Fibroblast of lung (primary cell): ENCODE data around the gene PUM2. TPM values are rescaled to one million over a fixed set of nuclear protein-coding genes. Genes with fewer than 3 reads are reported as not detected.

Source experiments
- DNase-seq, 2 donors: peaks; one replicate each; pipeline versions ENCODE4 v3.0.0 to v3.0.0-alpha.2; 2010; ENCODE audit warnings: low read depth in 2 of 2
- H2AFZ ChIP-seq: 2 replicates; pipeline ENCODE4 v1.5.1; 2012; ENCODE audit warnings: low read length, control low read depth, inconsistent platforms
- H3K27ac ChIP-seq: 2 replicates; pipeline ENCODE4 v1.5.1; 2011; ENCODE audit warnings: low read length, control low read depth; ENCODE audit not compliant: insufficient read depth
- H3K27me3 ChIP-seq: 2 replicates; pipeline ENCODE4 v1.5.1; 2011; ENCODE audit warnings: mild to moderate bottlenecking, low read length; ENCODE audit not compliant: control insufficient read depth, insufficient read depth
- H3K36me3 ChIP-seq: 2 replicates; pipeline ENCODE4 v1.5.1; 2011; ENCODE audit warnings: low read length; ENCODE audit not compliant: control insufficient read depth, insufficient read depth
- H3K4me1 ChIP-seq: 2 replicates; pipeline ENCODE4 v1.5.1; 2011; ENCODE audit warnings: low read length; ENCODE audit not compliant: control insufficient read depth, insufficient read depth; ENCODE audit errors: extremely low read depth
- H3K4me2 ChIP-seq: 2 replicates; pipeline ENCODE4 v1.5.1; 2011; ENCODE audit warnings: low read length, control low read depth; ENCODE audit not compliant: insufficient read depth; ENCODE audit errors: extremely low read depth
- H3K4me3 ChIP-seq, 4 experiments: fragments of 200-600 bp in 1 of 4; sonication (generic) in 1 of 4; replicated peaks in 1 of 4; 2 replicates each; pipeline ENCODE4 v1.5.1; 2011 to 2016; ENCODE audit warnings: low read length in 4 of 4, low read depth in 3 of 4, mild to moderate bottlenecking in 3 of 4, control low read depth in 2 of 4, inconsistent platforms in 1 of 4, mixed read lengths in 1 of 4; ENCODE audit not compliant: insufficient read depth in 1 of 4; ENCODE audit errors: control extremely low read depth in 1 of 4
- H3K79me2 ChIP-seq: 2 replicates; pipeline ENCODE4 v1.5.1; 2012; ENCODE audit warnings: mild to moderate bottlenecking, low read length, inconsistent platforms; ENCODE audit not compliant: control insufficient read depth, insufficient read depth
- H3K9ac ChIP-seq: 2 replicates; pipeline ENCODE4 v1.5.1; 2011; ENCODE audit warnings: mild to moderate bottlenecking, low read length, control low read depth; ENCODE audit not compliant: insufficient read depth
- H3K9me3 ChIP-seq: 2 replicates; pipeline ENCODE4 v1.5.1; 2012; ENCODE audit warnings: low read depth, low read length; ENCODE audit not compliant: control insufficient read depth, insufficient read depth
- H4K20me1 ChIP-seq: 2 replicates; pipeline ENCODE4 v1.5.1; 2011; ENCODE audit warnings: low read length; ENCODE audit not compliant: control insufficient read depth, insufficient read depth; ENCODE audit errors: extremely low read depth
- CTCF ChIP-seq, 2 donors: IDR thresholded peaks in 1 of 2; conservative IDR thresholded peaks in 1 of 2; 1 replicate in 1 of 2; 2 replicates in 1 of 2; pipeline ENCODE4 v1.5.1; 2011 to 2012; ENCODE audit warnings: low read length in 2 of 2, control low read depth in 1 of 2, inconsistent platforms in 1 of 2, low read depth in 1 of 2, mild to moderate bottlenecking in 1 of 2
- EZH2 ChIP-seq: IDR thresholded peaks from 2 replicates; pipeline ENCODE4 v1.5.1; 2012; ENCODE audit warnings: low read length, control low read depth, mild to moderate bottlenecking; ENCODE audit errors: missing control alignments
- polyA plus RNA-seq, 2 donors: library from polyadenylated mRNA; depleted of rRNA in 1 of 2; stranded (reverse) in 1 of 2; unstranded in 1 of 2; fragments of >200 nt; gene quantifications; 2 replicates each; pipeline ENCODE4 v1.2.1, GENCODE V29; 2011 to 2012; ENCODE audit warnings: missing spikeins in 1 of 2
- total RNA-seq: library from RNA; depleted of rRNA; stranded (reverse); fragments of >200 nt; gene quantifications from 2 replicates; pipeline ENCODE4 v1.2.1, GENCODE V29; 2014

PUM2 gene
- total and polyA plus RNA-seq, 2 donors (not counting 1 experiment from before 2014, with no cell fraction given) = 48.2 to 54.2 TPM

GRCh38 chr2:20302019-20302418 lies 48.6 kb downstream of the PUM2 start:
- no peak overlapping the region for H3K9ac ChIP-seq
- H3K4me2 ChIP-seq = no peak overlapping the region
- DNase-seq = peak in 1 of 2 donors; percentile 13
- no peaks in the 10 kb centered on the region for H4K20me1 ChIP-seq
- H3K27ac ChIP-seq = no peak overlapping the region
- peaks cover 1% of the 10 kb centered on the region for H3K36me3 ChIP-seq
- H3K79me2 ChIP-seq = peaks cover 33% of the 10 kb centered on the region
- H3K9me3 ChIP-seq = no peaks in the 10 kb centered on the region
- H2AFZ ChIP-seq = no peak overlapping the region
- no peaks in the 10 kb centered on the region for H3K27me3 ChIP-seq
- no peak overlapping the region for H3K4me3 ChIP-seq
- H3K4me1 ChIP-seq = peaks cover 23% of the 10 kb centered on the region
- TF ChIP-seq EZH2 (no peak), CTCF (conservative IDR thresholded peaks at IDR 0.05 in 1 of 2, IDR thresholded peaks at IDR 0.05 in 1 of 2; ENCODE audit: low read depth in 1 of 2, low read length in 2 of 2) (no peak)

DNA sequence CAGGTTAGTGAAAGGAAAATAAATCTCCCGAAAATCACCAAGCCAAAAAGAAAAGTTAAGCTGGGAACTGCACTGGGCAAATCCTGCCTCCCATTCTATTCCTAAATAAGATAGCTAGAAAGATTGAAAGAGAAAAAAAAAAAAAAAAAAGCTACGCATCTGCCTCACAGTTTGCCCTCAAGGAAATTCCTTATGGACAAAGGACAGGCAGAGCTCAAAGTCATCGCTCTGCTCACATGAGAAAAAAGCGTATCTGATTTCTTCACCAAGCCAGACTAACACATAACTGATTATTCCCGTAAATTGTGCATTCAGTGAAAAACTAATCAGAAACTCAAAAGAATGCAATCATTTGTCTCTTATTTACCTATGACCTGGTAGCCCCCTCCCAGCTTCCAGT lies 50.0 kb downstream of the PUM2 start:
- peaks cover 32% of the 10 kb centered on the region for H3K79me2 ChIP-seq
- no peak for DNase-seq
- no peak overlapping the region for H3K4me3 ChIP-seq
- H3K36me3 ChIP-seq = peaks cover 1% of the 10 kb centered on the region
- H3K9me3 ChIP-seq = no peaks in the 10 kb centered on the region
- H3K27me3 ChIP-seq = no peaks in the 10 kb centered on the region
- no peak overlapping the region for H3K4me2 ChIP-seq
- H3K9ac ChIP-seq = no peak overlapping the region
- no peak overlapping the region for H3K27ac ChIP-seq
- H2AFZ ChIP-seq = no peak overlapping the region
- H3K4me1 ChIP-seq = peaks cover 21% of the 10 kb centered on the region
- TF ChIP-seq EZH2 = no peak
- TF ChIP-seq CTCF (conservative IDR thresholded peaks at IDR 0.05 in 1 of 2, IDR thresholded peaks at IDR 0.05 in 1 of 2; ENCODE audit: low read depth in 1 of 2, low read length in 2 of 2) = no peak
- H4K20me1 ChIP-seq = no peaks in the 10 kb centered on the region

- Histone ChIP-seq H3K4me1 (peaks cover 15% of the 10 kb centered on the region), H2AFZ (no peak overlapping the region), H4K20me1 (no peaks in the 10 kb centered on the region), H3K27me3 (no peaks in the 10 kb centered on the region), H3K4me2 (no peak overlapping the region), H3K4me3 (no peak overlapping the region), H3K9me3 (no peaks in the 10 kb centered on the region), H3K36me3 (peaks cover 1% of the 10 kb centered on the region), H3K79me2 (peaks cover 32% of the 10 kb centered on the region), H3K27ac (no peak overlapping the region), H3K9ac (no peak overlapping the region)
- TF ChIP-seq CTCF (conservative IDR thresholded peaks at IDR 0.05 in 1 of 2, IDR thresholded peaks at IDR 0.05 in 1 of 2; ENCODE audit: low read depth in 1 of 2, low read length in 2 of 2) (no peak), EZH2 (no peak)
- peak in 1 of 2 donors; percentile 7 for DNase-seq
These were observed 51.5 kb downstream of the PUM2 start for GRCh38 chr2:20299113-20299512.
